Measurements from ENCODE around the gene PARD3B.

The PARD3B gene

DNA sequence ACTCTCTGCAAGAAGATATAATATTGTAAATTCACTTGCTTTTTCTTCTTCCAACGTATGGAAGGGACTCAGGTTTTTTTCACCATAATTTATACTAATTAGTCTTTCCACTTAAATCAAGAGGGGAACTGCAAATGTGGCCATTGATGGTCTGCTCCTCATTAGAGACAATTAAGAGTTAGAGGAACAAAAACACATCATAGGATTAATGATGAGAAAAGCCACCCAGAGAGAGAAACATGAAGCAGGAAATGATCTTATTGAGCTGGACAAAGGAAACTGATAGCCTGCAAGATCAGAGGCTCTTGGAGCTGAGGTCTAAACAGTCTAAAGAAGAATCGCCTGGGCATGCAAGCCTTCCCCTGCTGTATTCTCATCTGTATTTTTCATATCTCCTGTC, 985.8 kb downstream of the PARD3B start:
- Histone ChIP-seq H3K27ac (ENCODE audit: low read length) (no peak overlapping the region), H3K36me3 (ENCODE audit: control insufficient read depth, low read depth, low read length) (no peaks in the 10 kb centered on the region), H3K9me3 (ENCODE audit: control insufficient read depth, low read depth, low read length) (no peaks in the 10 kb centered on the region), H3K4me3 (ENCODE audit: low read length) (no peak overlapping the region), H3K4me1 (ENCODE audit: control insufficient read depth, low read depth, low read length) (peaks cover 9% of the 10 kb centered on the region), H3K27me3 (ENCODE audit: control insufficient read depth, insufficient read depth, low read length) (no peaks in the 10 kb centered on the region), H3K9ac (ENCODE audit: low read length) (no peak overlapping the region)

GRCh38 chr2:205531489-205532148, 986.3 kb downstream of the PARD3B start:
- H3K4me3 ChIP-seq (ENCODE audit: low read length) = no peak overlapping the region
- H3K27me3 ChIP-seq (ENCODE audit: control insufficient read depth, insufficient read depth, low read length) = no peaks in the 10 kb centered on the region
- peaks cover 9% of the 10 kb centered on the region for H3K4me1 ChIP-seq (ENCODE audit: control insufficient read depth, low read depth, low read length)
- H3K27ac ChIP-seq (ENCODE audit: low read length) = no peak overlapping the region
- no peaks in the 10 kb centered on the region for H3K9me3 ChIP-seq (ENCODE audit: control insufficient read depth, low read depth, low read length)
- no peak overlapping the region for H3K9ac ChIP-seq (ENCODE audit: low read length)
- no peaks in the 10 kb centered on the region for H3K36me3 ChIP-seq (ENCODE audit: control insufficient read depth, low read depth, low read length)

DNA sequence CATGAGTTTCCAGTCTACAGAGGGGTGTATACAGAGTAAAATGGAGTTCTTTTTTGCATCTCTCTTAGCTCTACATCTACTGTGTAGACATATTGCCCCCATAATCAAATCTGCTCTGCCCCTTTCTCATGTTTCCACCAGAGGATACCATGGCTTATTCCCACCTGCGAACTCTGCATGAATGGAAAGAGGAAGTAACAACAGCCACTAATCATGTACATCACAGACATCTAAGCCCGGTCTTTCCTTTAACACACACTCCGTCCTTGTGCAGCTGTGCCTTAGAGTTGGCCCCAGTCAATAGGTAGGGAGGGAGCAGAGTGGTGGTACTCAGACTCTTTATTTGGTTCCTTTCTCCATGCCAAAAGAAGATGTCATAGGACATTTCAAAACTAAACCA, 989.7 kb downstream of the PARD3B start:
- no peak overlapping the region for H3K4me3 ChIP-seq (ENCODE audit: low read length)
- peaks cover 9% of the 10 kb centered on the region for H3K4me1 ChIP-seq (ENCODE audit: control insufficient read depth, low read depth, low read length)
- H3K9me3 ChIP-seq (ENCODE audit: control insufficient read depth, low read depth, low read length) = no peaks in the 10 kb centered on the region
- no peaks in the 10 kb centered on the region for H3K36me3 ChIP-seq (ENCODE audit: control insufficient read depth, low read depth, low read length)
- no peaks in the 10 kb centered on the region for H3K27me3 ChIP-seq (ENCODE audit: control insufficient read depth, insufficient read depth, low read length)
- no peak overlapping the region for H3K9ac ChIP-seq (ENCODE audit: low read length)
- no peak overlapping the region for H3K27ac ChIP-seq (ENCODE audit: low read length)

- H3K9me3 ChIP-seq (ENCODE audit: control insufficient read depth, low read depth, low read length) = no peaks in the 10 kb centered on the region
- no peak overlapping the region for H3K9ac ChIP-seq (ENCODE audit: low read length)
- no peaks in the 10 kb centered on the region for H3K4me1 ChIP-seq (ENCODE audit: control insufficient read depth, low read depth, low read length)
- no peaks in the 10 kb centered on the region for H3K27me3 ChIP-seq (ENCODE audit: control insufficient read depth, insufficient read depth, low read length)
- H3K4me3 ChIP-seq (ENCODE audit: low read length) = no peak overlapping the region
- H3K27ac ChIP-seq (ENCODE audit: low read length) = no peak overlapping the region
- H3K36me3 ChIP-seq (ENCODE audit: control insufficient read depth, low read depth, low read length) = no peaks in the 10 kb centered on the region
Observed at GRCh38 chr2:205539603-205540002, 994.3 kb downstream of the PARD3B start.

DNA sequence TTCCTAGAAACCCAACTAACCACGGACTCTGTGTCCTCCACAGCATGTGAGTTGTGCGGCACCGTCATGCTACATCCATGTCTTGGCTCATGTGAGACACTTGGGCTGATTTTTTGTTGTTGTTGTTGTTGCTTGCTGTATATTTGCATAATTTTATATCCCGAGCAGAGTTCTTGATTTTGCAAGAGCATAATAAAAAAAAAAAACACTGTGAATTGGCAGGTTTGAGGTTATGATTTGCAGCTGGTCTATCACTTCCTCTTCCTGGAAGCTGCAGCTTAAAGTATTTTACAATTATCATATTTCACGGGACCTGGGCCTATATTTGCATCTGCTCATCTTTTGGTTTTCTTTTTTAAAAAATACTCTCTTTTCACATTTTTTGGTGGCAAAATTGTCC, 994.8 kb downstream of the PARD3B start:
- H3K27me3 ChIP-seq (ENCODE audit: control insufficient read depth, insufficient read depth, low read length) = no peaks in the 10 kb centered on the region
- H3K36me3 ChIP-seq (ENCODE audit: control insufficient read depth, low read depth, low read length) = no peaks in the 10 kb centered on the region
- no peak overlapping the region for H3K27ac ChIP-seq (ENCODE audit: low read length)
- no peak overlapping the region for H3K9ac ChIP-seq (ENCODE audit: low read length)
- H3K4me1 ChIP-seq (ENCODE audit: control insufficient read depth, low read depth, low read length) = no peaks in the 10 kb centered on the region
- no peak overlapping the region for H3K4me3 ChIP-seq (ENCODE audit: low read length)
- no peaks in the 10 kb centered on the region for H3K9me3 ChIP-seq (ENCODE audit: control insufficient read depth, low read depth, low read length)

DNA sequence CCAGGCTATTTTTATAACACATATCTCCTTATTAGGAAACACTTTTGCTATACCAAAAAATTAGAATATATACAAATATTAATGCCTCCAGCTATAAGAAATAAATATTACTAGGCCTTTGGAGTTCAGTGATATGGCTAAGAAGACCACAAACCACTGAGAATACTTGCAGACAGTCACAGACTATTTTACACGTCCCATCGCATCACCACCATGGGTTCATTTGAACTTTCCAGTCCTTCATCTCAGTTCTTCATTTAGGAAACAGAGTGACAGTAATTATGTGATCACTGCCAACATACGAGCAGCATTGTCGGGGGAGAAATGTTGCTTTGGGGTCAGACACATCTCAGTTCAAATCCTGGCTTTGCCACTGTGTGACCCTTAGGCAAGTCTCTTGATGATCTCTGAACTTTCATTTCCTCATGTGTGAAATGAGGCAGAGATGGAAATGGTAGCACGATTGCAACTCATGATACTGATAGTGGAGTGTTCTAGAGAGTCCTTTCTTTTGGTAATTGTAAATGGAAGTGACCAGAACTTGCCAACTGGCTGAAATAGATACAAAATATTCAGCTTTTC, 998.1 kb downstream of the PARD3B start:
- Histone ChIP-seq H3K9me3 (ENCODE audit: control insufficient read depth, low read depth, low read length) (no peaks in the 10 kb centered on the region), H3K36me3 (ENCODE audit: control insufficient read depth, low read depth, low read length) (no peaks in the 10 kb centered on the region), H3K27ac (ENCODE audit: low read length) (no peak overlapping the region), H3K27me3 (ENCODE audit: control insufficient read depth, insufficient read depth, low read length) (no peaks in the 10 kb centered on the region), H3K9ac (ENCODE audit: low read length) (no peak overlapping the region), H3K4me3 (ENCODE audit: low read length) (no peak overlapping the region), H3K4me1 (ENCODE audit: control insufficient read depth, low read depth, low read length) (peaks cover 11% of the 10 kb centered on the region)

DNA sequence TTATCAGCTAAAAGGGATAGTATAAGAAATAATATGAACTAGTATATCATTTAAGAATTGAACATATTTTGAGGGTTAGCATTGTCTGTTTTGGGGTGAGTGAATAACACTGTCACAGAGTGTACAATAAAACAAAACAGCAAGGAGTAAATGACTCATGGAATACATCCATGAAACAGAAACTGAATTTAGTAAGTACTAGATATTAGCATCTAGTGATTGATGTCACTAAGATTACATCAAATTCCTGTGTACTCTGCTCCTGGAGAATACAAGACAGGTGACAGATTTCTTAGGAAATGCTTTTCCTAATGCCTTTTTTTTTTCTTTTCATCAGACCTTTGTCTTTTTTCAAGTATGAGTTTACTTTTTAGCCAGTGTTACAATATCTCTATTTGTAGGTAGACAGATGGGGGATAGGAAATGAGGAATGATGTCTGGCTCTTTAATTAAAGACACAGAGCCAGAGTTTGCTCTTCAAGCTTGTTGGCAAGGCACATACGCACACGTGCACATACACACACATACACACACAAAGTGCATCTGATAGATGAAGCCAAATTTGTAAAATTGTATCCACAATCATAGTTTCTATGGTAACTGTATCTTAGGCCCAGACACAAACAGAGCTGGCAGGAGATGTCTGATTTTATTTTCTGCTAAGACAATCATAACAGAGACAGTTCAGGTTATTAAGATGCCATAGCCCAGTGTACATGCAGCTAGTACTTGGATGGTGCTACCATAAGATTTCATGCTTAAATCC, 998.8 kb downstream of the PARD3B start:
- Histone ChIP-seq H3K4me3 (ENCODE audit: low read length) (no peak overlapping the region), H3K27me3 (ENCODE audit: control insufficient read depth, insufficient read depth, low read length) (no peaks in the 10 kb centered on the region), H3K27ac (ENCODE audit: low read length) (no peak overlapping the region), H3K4me1 (ENCODE audit: control insufficient read depth, low read depth, low read length) (peaks cover 11% of the 10 kb centered on the region), H3K9ac (ENCODE audit: low read length) (no peak overlapping the region), H3K9me3 (ENCODE audit: control insufficient read depth, low read depth, low read length) (no peaks in the 10 kb centered on the region), H3K36me3 (ENCODE audit: control insufficient read depth, low read depth, low read length) (no peaks in the 10 kb centered on the region)

DNA sequence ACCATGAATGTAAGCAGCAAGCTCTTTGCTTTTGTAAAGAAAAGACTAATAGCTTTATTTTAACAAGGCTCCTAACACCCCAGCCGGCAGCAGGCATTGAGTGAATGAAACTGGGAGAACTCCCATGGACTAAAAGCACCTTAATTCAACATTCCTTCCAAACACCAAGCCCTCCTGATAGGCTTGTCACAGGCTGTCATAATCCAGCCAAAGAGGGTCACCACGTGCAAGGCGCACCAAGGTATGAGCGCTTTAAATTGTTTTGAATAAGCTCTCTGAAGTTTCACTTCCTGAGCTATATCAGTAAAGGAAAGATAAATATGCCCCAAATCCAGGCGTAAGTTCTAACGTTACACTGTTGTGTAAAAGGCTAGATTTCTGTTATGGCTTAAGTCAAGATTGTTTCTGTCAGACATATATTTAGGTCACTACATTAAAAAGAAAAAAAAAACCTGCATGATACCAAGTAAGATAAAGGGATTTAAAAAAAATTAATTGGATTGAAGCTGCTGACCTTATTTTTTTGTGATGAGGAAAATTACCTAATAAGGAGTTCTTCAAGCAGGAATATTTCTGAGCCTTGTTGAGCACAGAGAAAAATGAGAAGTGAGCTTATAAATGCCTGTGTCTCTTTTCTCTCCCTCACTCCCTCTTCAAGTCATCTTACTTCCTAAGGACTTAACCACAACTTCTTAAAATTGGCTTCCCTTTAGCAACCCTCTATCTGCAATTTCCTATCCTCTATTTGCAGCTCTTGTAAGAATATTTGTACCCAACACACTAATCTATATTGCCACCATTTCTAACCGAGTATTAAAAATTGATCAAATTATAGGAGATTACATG, 1000.9 kb downstream of the PARD3B start:
- Histone ChIP-seq H3K36me3 (ENCODE audit: control insufficient read depth, low read depth, low read length) (no peaks in the 10 kb centered on the region), H3K27me3 (ENCODE audit: control insufficient read depth, insufficient read depth, low read length) (no peaks in the 10 kb centered on the region), H3K9ac (ENCODE audit: low read length) (no peak overlapping the region), H3K4me3 (ENCODE audit: low read length) (no peak overlapping the region), H3K4me1 (ENCODE audit: control insufficient read depth, low read depth, low read length) (peaks cover 11% of the 10 kb centered on the region), H3K27ac (ENCODE audit: low read length) (no peak overlapping the region), H3K9me3 (ENCODE audit: control insufficient read depth, low read depth, low read length) (no peaks in the 10 kb centered on the region)

- Histone ChIP-seq H3K36me3 (ENCODE audit: control insufficient read depth, low read depth, low read length) (no peaks in the 10 kb centered on the region), H3K4me3 (ENCODE audit: low read length) (no peak overlapping the region), H3K4me1 (ENCODE audit: control insufficient read depth, low read depth, low read length) (peaks cover 12% of the 10 kb centered on the region), H3K27me3 (ENCODE audit: control insufficient read depth, insufficient read depth, low read length) (no peaks in the 10 kb centered on the region), H3K27ac (ENCODE audit: low read length) (no peak overlapping the region), H3K9ac (ENCODE audit: low read length) (no peak overlapping the region), H3K9me3 (ENCODE audit: control insufficient read depth, low read depth, low read length) (no peaks in the 10 kb centered on the region)
Observed at GRCh38 chr2:205555566-205556230, 1010.4 kb downstream of the PARD3B start.

DNA sequence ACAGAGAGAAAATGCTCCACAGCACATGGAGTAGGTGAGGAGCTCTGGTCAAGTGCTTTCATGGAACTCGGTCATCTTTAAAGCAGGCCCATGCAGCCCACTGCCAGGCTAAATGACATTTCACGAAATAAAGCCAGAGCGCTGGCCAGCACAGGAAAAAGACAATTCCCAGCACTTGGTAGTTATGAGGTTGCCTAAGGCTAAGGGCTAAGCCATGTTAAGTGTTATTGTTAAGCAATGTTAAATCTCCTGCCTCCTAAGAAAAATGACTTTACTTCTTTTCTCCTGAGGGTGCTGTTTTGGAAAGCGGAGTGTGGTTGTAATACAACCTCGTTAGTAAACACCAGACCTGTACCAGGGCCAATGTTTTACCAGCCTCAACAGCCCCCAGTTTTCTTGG, 1011.1 kb downstream of the PARD3B start:
- Histone ChIP-seq H3K9me3 (ENCODE audit: control insufficient read depth, low read depth, low read length) (no peaks in the 10 kb centered on the region), H3K4me1 (ENCODE audit: control insufficient read depth, low read depth, low read length) (peaks cover 12% of the 10 kb centered on the region), H3K4me3 (ENCODE audit: low read length) (no peak overlapping the region), H3K27me3 (ENCODE audit: control insufficient read depth, insufficient read depth, low read length) (no peaks in the 10 kb centered on the region), H3K36me3 (ENCODE audit: control insufficient read depth, low read depth, low read length) (no peaks in the 10 kb centered on the region), H3K27ac (ENCODE audit: low read length) (no peak overlapping the region), H3K9ac (ENCODE audit: low read length) (no peak overlapping the region)

Data from iPS-18a (cell line).